Daoy (cell line): ENCODE data around the gene NHS. TPM values are rescaled to one million over a fixed set of nuclear protein-coding genes. Genes with fewer than 3 reads are reported as not detected.

Experiments
- DNase-seq: peaks from one replicate; pipeline ENCODE4 v3.0.0-alpha.2; 2015; ENCODE audit warnings: low read depth
- total RNA-seq: library from RNA; depleted of rRNA; stranded (reverse); fragments of >200 nt; shearing (Covaris generic); gene quantifications from 2 replicates; pipeline ENCODE4 v1.2.3, GENCODE V29; 2014

Gene NHS
- total RNA-seq, 1 experiment from 2014 or later: 1.3 TPM

DNA sequence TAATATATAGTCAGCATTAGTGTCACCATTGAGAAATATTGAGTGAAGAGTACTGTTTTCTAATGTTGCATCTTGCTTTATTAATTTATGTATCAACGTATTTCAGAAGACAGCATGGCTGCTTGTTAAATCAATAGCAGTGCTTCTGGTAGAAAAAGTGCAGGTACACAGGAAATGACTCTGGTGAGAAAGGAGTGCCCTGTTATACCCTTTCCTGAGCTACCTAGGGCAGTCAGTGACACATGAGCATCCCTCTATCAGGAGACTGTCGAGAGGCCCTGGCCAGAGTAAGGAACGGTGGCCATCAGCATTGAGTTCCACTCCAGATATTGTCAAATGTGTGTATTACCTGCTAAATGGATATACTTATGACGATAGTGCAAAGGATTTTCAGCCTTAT is 404.4 kb downstream of the NHS start:
- no peak for DNase-seq
